ENCODE measurements around the gene CFAP210.
"Not testable (repeated sequence)": the region's sequence is repeated elsewhere in the genome, so short reads cannot be mapped to it uniquely, and the experiment has no call there.

Gene CFAP210

DNA sequence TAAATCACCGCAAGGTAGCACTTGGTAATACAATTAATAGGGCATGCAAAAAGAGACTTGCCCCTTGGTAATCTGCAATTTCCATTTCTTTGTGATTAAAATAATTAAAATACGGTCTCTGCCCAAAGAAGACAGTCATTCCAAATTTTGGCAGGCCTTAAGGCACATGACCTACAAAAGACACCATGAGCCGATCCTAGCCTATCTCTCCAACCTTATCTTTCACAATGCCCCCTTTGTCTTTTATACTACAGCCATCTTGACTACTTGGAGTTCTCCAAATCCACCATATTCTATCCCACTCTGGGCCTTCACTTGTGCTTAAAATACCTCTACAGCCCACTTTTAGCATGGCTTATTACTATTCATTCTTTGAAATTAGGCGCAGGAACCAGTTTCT is 23.3 kb downstream of the CFAP210 start:
- DNase-seq = no peak

DNA sequence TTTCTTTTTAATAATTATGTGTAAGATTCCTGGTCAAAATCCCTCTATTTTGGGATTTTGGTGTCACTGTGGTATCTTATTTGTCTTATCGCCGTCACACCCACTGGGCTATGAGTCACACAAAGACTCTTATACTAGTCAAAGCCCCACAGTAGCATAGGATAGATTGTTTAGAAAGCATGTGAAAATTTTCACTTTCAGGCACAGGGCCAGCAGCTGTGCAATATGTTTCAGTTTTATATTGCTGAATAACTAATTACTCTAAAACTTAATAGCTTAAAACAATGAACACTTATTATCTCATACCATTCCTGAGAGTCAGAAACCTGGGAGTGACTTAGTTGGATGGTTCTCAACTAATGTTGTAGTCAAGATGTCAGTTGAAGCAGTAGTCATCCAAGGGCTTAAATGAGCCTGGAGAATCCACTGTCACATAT is 24.0 kb downstream of the CFAP210 start:
- DNase-seq = no peak

DNA sequence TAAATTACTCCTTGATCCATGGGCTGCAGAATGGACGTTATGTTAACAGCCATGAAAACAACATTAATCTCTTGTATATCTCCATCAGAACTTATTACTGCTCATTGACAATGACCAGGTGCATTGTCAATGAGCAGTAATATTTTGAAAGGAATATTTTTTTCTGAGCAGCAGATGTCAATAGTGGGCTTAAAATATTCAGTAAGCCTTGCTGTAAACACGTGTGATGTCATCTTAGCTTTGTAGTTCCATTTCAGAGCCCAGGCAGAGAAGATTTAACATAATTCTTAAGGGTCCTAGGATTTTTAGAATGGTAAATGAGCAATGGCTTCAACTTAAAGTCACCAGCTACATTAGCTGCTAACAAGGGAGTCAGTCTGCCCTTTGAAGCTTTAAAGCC is 26.6 kb downstream of the CFAP210 start:
- no peak for DNase-seq

DNA sequence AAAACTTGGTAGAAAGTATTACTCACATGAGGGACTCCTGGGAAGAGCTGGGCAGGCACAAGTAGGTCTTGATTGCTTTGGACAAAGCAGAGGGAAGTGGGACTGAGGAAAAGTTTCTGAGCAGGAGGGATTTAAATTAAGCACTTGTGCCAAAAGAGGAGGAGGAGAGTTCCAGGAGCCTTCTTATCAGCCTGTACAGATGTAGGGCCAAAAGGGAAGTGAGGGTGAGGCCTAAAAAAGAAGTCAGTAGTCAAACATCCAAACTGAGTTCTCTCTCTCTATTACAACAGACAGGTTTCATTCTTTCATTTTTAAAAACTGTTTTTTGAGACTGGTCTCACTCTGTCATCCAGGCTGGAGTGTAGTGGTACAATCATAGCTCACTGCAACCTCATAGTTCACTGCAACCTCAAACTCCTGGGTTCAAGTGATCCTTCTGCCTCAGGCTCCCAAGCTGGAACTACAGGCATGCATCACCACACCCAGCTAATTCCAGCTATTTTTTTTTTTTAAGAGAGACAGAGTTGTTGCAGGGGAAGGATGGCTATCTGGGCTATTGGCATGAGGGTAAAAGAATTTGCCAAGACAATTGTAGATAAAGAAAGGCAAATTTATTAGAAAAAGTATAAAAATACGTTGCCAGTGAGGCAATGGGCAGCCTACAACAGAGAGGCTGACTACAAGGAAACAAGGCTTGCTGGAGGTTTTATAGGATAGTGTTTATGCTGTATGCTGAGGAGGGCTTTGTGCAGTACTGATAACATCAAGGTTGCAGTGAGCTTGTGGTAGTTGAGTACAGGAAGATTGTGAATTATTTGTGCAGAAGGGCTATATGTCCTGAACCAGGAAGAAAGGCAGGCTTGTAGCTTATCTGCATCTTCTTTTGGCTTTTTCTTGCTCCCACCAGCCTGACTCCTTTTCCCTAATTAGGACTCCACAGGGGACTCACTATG is 29.0 kb downstream of the CFAP210 start:
- no peak for DNase-seq

DNA sequence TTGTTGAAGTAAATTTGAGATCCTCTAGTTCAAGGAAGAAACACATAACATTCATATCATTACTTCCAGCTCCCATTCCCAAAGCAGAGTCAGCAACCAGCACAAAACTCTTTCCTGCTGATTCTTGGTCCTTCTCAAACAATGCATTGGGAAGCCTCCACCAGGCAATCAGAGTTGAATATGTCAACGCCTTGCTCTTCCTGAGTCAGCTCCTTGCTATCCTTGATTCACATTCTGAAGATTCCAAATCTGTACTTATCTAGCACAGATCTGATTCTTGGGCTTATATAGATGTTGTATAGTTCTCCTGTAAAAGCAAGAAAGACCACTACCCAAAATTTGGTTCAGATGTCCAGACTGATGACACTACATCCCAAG is 29.6 kb downstream of the CFAP210 start:
- no peak for DNase-seq

DNA sequence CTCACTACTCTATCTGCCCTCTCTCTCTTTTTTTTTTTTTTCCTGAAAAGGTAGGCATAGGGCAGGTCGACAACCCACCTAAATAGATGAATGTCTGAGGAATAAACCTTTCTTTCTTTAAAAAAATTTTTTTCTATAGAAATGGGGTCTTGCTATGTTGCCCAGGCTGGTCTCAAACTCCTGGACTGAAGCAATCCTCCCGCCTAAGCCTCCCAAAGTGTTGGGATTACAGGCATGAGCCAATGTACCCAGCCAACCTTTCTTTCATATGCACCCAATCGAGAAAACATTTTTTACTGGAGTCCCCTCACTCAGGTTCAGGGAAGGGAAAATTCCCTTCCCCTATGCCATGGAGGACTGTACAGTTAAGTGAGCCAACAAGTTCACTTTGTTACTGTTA is 31.0 kb downstream of the CFAP210 start:
- DNase-seq = no peak

DNA sequence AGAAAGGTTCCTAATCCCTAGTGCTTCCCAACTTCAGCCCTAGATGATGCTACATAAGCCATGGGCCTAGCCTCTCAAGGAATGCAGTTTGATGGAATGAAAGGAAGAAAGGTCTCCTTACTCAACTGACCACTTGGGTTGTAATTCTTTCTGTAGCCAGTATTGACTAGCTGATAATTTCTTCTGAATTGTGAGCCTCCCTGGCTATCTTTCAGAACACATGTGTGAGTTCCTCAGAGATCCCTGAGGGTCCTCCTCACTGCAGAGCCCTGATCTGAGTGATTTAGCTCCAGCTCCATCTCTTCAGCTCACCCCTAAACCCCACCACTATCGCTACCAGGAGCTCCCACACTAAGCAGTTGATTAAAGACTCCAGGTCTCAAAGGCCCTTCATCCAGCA is 31.5 kb downstream of the CFAP210 start:
- DNase-seq = no peak

DNA sequence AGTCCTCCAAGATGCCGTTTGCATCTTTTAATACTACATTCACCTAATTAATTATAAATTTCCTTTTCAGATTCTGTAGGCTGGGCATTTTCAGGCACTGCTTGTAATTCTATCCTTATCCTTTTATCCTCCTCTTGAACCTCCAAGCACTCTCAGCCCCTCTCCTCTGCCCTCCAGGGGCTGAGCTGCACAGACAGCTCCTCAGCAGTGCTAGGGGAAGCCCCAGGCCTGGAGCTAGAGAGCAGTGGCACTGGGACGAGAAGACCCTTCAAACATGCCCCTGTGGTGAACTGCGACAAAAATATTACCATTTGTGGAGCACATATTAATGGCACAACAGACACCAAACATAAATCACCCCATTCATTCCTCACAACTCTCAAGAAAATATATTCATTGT is 32.9 kb downstream of the CFAP210 start:
- DNase-seq = no peak

DNA sequence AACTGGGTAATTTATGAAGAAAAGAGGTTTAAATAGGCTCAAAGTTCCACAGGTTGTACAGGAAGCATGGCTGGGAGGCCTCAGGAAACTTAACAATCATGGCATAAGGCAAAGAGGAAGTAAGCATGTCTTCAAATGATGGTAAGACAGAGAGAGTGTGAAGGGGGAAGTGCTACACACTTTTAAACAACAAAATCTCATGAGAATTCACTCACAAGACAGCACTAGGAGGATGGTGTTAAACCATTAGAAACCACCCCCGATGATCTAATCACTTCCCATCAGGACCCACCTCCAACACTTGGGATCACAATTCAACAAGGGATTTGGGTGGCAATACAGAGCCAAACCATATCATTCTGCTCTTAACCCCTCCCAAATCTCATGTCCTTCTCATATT is 34.9 kb downstream of the CFAP210 start:
- DNase-seq = no peak

DNA sequence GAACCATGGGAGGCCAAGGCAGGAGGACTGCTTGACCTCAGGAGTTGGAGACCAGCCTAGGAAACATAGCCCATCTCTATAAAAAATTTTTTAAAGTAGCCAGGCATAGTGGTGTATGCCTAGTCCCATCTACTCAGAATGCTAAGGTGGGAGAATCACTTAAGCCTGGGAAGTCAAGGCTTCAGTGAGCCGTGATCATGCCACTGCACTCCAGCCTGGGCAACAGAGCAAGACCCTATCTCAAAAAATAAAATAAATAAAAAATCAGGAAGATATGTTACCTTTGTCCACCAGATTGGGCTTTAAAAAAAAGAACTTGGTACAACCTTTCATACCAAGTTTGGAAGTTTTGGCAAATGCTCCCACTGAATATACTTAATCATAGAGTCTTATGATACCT is 35.3 kb downstream of the CFAP210 start:
- no peak for DNase-seq

DNA sequence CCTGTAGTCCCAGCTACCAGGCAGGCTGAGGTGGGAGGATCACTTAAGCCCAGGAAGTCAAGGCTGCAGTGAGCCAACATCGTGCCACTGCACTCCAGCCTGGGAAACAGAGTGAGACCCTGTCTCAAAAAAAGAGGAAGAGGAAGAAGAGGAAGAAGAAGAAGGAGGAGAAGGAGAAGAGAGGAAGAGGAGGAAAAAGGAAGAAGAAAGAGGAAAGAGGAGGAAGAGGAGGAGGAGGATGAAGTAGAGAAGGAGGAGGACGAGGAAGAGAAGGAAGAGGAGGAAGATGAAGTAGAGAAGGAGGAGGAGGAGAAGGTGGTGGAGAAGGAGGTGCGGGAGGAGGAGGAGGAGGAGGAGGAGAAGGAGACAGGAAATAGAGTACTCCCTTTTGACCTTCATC is 38.0 kb downstream of the CFAP210 start:
- no peak for DNase-seq

DNA sequence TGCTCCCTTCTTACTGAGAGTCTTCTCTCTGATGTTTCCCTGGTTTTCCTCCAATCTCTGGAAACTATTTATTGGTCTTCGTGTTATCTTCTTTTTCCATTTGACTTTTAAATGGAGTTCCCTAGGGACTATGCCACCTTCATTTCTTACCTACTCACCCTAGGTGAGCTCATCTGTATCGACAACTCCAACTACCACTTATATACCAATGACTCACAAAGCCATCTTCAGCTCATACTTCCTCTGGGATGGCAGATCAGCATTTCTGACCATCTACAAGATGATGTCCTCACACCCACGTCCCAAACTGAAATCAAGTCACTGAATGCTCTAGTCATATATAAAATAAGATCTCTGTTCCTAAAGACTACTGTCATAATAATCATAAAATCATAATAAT is 40.6 kb downstream of the CFAP210 start:
- no peak for DNase-seq

DNA sequence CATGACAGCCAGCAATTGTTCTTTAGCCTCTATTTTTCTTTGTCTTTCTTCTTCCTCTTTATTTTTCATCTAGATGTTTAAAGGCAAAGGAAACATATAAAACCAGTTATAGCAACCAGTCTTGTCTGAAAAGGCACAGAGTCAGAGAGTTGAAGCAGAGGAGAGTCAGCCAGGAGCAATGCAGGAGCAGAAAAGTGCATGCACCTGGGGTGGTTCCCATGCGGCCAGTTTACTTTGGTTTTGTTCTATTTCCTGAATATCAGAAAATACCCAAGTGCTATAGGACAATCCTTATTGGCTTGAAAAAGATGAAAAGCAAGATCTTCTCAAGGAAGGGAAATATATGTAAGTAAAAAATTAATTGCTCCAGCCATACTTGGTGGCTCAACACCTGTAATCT is 44.9 kb downstream of the CFAP210 start:
- no peak for DNase-seq

DNA sequence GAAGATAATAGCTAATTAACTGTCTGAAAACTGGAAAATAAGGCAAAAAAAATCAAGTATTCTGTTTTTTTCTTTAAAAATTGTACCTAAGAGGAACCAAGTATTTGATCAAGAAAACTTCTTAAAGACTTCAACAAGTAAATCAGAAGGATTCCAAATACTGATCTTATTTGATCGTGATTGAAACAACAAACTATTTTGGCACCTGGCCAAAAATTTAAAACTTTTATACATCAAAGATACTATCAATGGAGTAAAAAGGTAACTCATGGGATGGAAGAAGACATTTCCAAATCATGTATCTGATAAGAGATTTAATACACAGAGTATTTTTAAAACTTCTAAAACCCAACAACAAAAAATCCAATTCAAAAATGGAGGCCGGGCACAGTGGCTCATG is 46.7 kb downstream of the CFAP210 start:
- DNase-seq = no peak

DNA sequence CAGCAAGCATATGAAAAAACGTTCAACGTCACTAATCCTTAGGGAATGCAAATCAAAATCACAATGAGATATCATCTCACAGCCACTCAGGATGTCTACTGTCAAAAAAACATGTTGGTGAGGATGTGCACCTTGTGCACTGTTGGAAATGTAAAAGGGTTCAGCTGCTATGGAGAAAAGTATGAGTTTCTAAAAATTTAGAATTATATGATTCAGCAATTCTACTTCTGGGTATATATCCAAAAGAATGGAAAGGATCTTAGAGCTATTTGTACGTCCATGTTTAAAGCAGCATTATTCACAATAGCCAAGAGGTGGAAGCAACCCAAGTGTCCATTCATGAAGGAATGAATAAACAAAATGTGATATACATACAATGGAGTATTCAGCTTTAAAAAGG is 50.0 kb downstream of the CFAP210 start:
- no peak for DNase-seq

DNA sequence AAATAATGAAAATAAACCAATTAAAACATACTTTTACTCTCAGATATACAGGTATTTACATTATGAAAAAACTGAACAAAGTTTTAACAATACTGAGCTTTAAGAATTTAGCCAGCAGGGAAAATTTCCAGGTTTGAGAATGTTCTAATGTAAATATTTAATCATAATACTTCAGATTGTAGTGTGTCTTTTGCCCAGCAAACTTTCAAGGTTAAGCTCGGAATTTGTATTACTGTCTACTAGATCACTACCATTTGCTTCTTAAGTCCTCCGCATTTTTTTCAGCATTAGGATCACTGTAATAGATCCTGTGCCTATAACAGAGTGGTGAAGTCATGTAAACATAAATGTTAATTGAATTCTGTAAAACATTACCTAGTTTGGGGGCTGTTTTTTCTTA is 52.7 kb downstream of the CFAP210 start:
- DNase-seq = no peak

DNA sequence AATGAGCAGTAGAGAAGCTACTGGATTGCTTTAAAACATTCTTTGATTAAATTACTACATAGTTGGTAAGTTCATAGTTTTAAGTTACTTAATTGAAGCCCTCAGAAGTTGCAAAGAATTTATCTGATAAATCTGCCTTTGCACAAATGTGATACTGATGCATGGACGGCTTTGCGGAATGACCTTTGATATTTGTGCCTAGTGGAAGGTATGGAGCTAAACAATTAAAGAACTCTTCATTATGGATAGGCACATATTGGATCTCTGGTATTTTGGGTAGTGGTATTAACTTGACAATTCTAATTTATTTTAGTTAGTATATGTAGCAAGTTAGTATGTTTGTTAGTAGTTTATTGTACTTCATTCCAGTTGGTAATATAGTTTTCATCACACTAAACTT is 54.1 kb downstream of the CFAP210 start:
- DNase-seq = no peak

DNA sequence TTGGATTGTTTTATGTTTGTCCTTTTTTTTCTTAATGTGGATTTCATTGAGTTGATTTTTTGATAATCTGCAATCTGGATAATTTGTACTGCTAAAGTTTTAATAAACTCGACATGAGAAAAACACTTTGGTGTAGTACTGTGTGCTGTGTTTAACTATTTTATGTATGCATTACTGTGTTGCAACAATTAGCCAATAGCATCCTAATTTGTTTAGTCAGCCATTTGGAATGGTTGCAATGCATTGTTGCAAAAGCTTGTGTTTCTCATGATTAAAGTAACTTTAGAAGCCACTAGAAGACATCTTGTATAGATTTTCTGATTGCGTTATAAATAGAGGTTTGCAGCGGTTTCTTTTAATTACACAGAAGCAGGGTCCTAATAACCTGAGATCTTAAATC is 56.6 kb downstream of the CFAP210 start:
- no peak for DNase-seq

DNA sequence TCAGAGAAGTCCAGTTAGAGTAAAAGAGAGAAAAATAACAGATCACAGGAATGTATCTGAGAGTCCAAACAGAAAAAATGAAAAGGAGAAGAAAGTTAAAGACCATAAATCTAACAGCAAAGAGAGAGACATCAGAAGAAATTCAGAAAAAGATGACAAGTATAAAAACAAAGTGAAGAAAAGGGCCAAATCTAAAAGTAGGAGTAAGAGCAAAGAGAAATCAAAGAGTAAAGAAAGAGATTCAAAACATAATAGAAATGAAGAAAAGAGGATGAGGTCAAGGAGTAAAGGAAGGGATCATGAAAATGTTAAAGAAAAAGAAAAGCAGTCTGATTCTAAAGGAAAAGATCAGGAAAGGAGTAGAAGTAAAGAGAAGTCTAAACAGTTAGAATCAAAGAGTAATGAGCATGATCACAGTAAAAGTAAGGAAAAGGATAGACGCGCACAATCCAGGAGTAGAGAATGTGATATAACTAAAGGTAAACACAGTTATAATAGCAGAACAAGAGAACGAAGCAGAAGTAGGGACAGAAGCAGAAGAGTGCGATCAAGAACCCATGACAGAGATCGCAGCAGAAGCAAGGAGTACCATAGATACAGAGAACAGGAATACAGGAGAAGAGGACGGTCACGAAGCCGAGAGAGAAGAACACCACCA is 57.6 kb downstream of the CFAP210 start:
- DNase-seq = no peak

DNA sequence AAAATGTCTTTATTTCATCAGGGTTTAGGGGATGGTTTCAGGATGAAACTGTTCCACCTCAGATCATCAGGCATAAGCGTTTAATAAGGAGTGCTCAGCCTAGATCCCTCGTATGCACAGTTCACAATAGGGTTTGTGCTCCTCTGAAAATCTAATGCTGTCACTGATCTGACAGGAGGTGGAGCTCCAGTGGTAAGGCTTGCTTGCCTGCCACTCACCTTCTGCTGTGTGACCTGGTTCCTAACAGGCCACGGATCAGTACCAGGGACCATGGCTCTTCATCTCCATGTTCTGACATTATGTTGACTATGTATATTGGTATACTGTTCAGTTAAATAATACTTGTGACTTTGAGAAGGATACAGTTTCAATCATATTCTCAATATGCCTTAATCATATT is 68.4 kb downstream of the CFAP210 start:
- no peak for DNase-seq

DNA sequence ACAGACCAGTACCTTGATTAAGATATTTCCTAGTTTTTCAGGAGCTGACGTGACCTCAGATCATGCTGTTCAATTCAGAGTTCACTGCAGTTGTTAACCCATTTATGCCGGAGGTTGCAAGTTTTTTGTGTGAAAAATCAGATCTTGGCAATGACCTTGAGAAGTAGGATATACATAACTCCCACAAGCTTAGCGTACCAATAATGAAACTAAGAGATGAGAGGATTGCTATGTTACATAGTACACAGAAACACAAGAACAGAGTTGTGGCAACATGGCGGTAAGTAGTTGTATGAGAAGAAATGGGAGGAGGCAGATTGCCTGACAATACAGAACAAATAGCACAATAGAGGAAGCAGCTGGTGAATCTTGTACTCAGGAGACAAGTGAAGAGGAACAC is 71.0 kb downstream of the CFAP210 start:
- DNase-seq = peak; percentile 46

DNA sequence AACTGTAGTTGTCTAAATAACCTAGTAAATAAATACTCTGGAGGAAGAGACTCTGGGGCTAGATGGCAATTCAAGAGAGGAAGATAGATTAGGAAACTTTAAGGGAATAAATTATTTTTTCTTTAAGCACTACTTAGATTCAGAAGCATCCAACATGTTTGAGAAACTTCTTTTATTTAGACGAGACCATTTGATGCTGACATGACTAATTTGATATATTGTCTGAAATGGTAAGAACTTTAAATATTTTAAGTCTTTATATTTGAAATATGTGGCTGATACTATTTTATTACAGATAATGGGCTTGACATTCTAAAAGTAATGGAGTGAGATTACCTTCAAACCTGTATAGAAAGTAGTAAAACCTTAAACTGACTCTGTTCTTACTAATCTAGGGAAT is 73.7 kb downstream of the CFAP210 start:
- no peak for DNase-seq

DNA sequence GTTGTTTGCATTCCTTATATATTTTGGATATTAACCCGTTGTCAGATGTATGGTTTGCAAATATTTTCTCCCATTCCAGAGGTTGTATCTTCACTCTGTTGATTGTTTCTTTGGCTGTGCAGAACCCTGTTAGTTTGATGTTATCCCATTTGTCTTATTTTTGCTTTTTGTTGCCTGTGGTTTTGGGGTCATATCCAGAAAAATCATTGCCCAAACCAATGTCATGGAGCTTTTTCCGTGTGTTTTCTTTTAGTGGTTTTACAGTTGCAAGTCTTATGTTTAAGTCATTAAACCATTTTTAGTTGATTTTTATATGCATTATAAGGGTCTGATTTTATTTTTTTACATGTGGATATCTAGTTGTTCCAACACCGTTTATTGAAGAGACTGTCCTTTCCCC is 74.3 kb downstream of the CFAP210 start:
- no peak for DNase-seq

DNA sequence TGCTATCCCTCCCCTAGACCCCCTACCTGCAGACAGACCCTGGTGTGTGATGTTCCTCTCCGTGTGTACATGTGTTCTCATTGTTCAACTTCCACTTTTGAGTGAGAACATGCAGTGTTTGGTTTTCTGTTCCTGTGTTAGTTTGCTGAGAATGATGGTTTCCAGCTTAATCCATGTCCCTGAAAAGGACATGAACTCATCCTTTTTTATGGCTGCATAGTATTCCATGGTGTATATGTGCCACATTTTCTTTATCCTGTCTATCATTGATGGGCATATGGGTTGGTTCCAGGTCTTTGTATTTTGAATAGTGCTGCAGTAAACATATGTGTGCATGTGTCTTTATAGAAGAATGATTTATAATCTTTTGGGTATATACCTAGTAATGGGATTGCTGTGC is 78.2 kb downstream of the CFAP210 start:
- DNase-seq = not testable (repeated sequence)

DNA sequence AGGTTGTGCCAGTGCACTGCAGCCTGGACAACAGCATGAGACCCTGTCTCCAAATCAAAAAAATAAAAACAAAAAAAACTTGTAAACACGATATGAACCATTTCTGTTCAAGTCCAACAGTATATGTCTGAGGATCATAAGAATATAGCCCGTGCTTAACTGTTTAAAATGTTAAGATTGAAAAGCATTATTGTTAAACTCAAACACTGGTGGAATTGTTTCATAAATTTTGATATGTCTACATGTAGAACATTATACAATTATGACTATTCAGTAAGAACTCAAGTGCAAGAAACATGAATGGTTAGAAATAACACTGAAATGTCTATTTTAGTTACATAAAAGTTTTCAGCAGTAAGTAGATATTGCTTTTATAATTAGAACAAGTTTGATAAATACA is 80.3 kb downstream of the CFAP210 start:
- DNase-seq = no peak

Data from activated CD4-positive, alpha-beta T cell treated with anti-CD3 and anti-CD28 coated beads, Interleukin-2, amount 50 U/mL, for 16 hours (primary cell).